ENCODE data around the gene YTHDF1. TPM values are rescaled to one million over a fixed set of nuclear protein-coding genes. Genes with fewer than 3 reads are reported as not detected.

The YTHDF1 gene
- total RNA-seq, 4 donors from 2014 or later, result 17.9 to 32.1 (median 29.7) TPM

DNA sequence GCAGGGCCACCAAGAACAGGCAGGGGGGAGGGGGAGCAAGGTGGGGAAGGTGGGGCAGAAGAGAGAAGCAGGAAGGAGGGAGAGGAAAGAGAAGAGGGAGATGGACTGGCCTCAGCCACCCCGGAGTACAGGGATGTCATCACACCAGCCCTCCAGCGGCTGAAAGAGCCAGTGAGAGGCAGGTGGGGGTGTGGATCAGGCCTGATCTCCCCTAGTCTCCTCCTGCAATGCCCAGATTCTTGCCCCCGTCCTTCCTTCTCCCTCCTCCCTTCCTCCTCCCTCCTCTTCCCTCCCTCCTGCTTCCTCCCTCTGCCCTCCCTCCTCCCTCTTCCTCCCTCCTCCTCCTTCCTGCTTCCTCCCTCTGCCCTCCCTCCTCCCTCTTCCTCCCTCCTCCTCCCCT is 61.5 kb downstream of the YTHDF1 start:
- H3K27me3 ChIP-seq, result peaks cover 0 to 94% (median 21%) of the 10 kb centered on the region in 4 donors
- intact Hi-C loops (cut with DNase I), result no loop called here
- no peak overlapping the region for H3K4me3 ChIP-seq
- TF ChIP-seq EP300 (IDR thresholded peaks at IDR 0.05) (no peak), CTCF (IDR thresholded peaks at IDR 0.05) (no peak), POLR2AphosphoS5 (IDR thresholded peaks at IDR 0.05) (no peak), POLR2A (IDR thresholded peaks at IDR 0.05; ENCODE audit: low read depth) (no peak)
- no peaks in the 10 kb centered on the region for H3K36me3 ChIP-seq
- H3K27ac ChIP-seq (replicated peaks in 1 of 4), result no peak overlapping the region
- WGBS, result 27% methylated on average over 3 of the region's 3 CpGs
- H3K4me1 ChIP-seq, result peaks cover 0 to 21% (median 15%) of the 10 kb centered on the region in 4 donors
- no peaks in the 10 kb centered on the region for H3K9me3 ChIP-seq
- no peak for DNase-seq (ENCODE audit: extremely low spot score)

- Histone ChIP-seq H3K27ac (replicated peaks in 1 of 4) (no peak overlapping the region), H3K4me1 (peaks cover 0 to 21% (median 15%) of the 10 kb centered on the region in 4 donors), H3K9me3 (peaks cover 0 to 4% (median 2%) of the 10 kb centered on the region in 4 donors), H3K36me3 (no peaks in the 10 kb centered on the region), H3K27me3 (peaks cover 0 to 95% (median 21%) of the 10 kb centered on the region in 4 donors), H3K4me3 (no peak overlapping the region)
- DNase-seq (ENCODE audit: extremely low spot score), result no peak
- intact Hi-C loops (cut with DNase I), result no loop called here
- TF ChIP-seq EP300 (IDR thresholded peaks at IDR 0.05) (no peak), CTCF (IDR thresholded peaks at IDR 0.05) (no peak), POLR2A (IDR thresholded peaks at IDR 0.05; ENCODE audit: low read depth) (no peak), POLR2AphosphoS5 (IDR thresholded peaks at IDR 0.05) (no peak)
- WGBS, result 72% methylated on average over 12 of the region's 16 CpGs
These were observed 62.4 kb downstream of the YTHDF1 start for GRCh38 chr20:63153254-63154221.

GRCh38 chr20:63152322-63153253 is 63.3 kb downstream of the YTHDF1 start:
- H3K27ac ChIP-seq (replicated peaks in 1 of 4), result no peak overlapping the region
- DNase-seq (ENCODE audit: extremely low spot score), result no peak
- intact Hi-C loops (cut with DNase I), result no loop called here
- peaks cover 0 to 90% (median 21%) of the 10 kb centered on the region in 4 donors for H3K27me3 ChIP-seq
- H3K9me3 ChIP-seq, result peaks cover 0 to 11% (median 9%) of the 10 kb centered on the region in 4 donors
- H3K4me3 ChIP-seq, result no peak overlapping the region
- H3K36me3 ChIP-seq, result no peaks in the 10 kb centered on the region
- TF ChIP-seq POLR2A (IDR thresholded peaks at IDR 0.05; ENCODE audit: low read depth) (no peak), EP300 (IDR thresholded peaks at IDR 0.05) (no peak), CTCF (IDR thresholded peaks at IDR 0.05) (no peak), POLR2AphosphoS5 (IDR thresholded peaks at IDR 0.05) (no peak)
- peaks cover 0 to 21% (median 15%) of the 10 kb centered on the region in 4 donors for H3K4me1 ChIP-seq
- WGBS, result 64% methylated on average over 19 of the region's 28 CpGs

- peaks cover 0 to 21% (median 15%) of the 10 kb centered on the region in 4 donors for H3K4me1 ChIP-seq
- TF ChIP-seq EP300 (IDR thresholded peaks at IDR 0.05) (no peak), CTCF (IDR thresholded peaks at IDR 0.05) (no peak)
- DNase-seq (ENCODE audit: extremely low spot score), result no peak
- peak overlapping the region; percentile 10 to 33 (median 27) for H3K4me3 ChIP-seq
- H3K27me3 ChIP-seq, result peaks cover 0 to 86% (median 21%) of the 10 kb centered on the region in 4 donors
- H3K27ac ChIP-seq (replicated peaks in 1 of 4), result peak overlapping the region in 1 of 4 donors; percentile 18
- intact Hi-C loops (cut with DNase I), result no loop called here
- H3K9me3 ChIP-seq, result peaks cover 0 to 19% (median 11%) of the 10 kb centered on the region in 4 donors
- H3K36me3 ChIP-seq, result no peaks in the 10 kb centered on the region
- 31% methylated on average over 26 of the region's 40 CpGs for WGBS
These were observed 64.2 kb downstream of the YTHDF1 start for GRCh38 chr20:63151554-63152321.

Data from esophagus muscularis mucosa (tissue), 4 donors.